HK-2 (cell line): Measurements from ENCODE around the gene GEMIN5.

Source experiments
- DNase-seq: peaks from one replicate; pipeline ENCODE4 v3.0.0-alpha.2; 2018; ENCODE audit not compliant: unreplicated experiment

Gene GEMIN5

GRCh38 chr5:154849264-154849785, 88.7 kb downstream of the GEMIN5 start:
- no peak for DNase-seq

DNA sequence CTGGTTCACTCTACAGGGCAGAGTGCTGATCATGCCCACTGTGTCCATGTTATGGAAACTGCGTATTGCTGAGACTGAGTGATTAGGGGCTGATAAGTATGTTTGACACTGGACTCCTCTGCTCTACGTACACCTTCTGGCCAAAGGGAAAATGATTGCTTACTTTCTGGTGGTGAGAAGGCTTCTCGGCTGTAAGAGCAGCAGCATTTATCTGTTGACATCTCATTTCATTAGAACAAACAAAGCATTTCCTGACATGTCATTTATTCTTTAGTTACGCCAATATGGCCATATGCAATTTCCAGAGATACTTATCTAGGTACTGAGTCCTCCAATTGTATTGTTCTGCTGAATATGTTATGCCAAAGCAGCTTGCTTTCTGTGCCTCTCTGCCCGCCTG, 93.2 kb downstream of the GEMIN5 start:
- no peak for DNase-seq

GRCh38 chr5:154842689-154843530, 95.1 kb downstream of the GEMIN5 start:
- no peak for DNase-seq

GRCh38 chr5:154841273-154841661, 96.7 kb downstream of the GEMIN5 start:
- no peak for DNase-seq

- DNase-seq, result no peak
Measured at GRCh38 chr5:154840435-154841272, 97.4 kb downstream of the GEMIN5 start.
